Activated CD8-positive, alpha-beta T cell treated with anti-CD3 and anti-CD28 coated beads, Interleukin-2, amount 10 ng/mL, durations not matched to agents 7 days and 5 days (primary cell): ENCODE measurements around the gene GRAMD1B. TPM values are rescaled to one million over a fixed set of nuclear protein-coding genes. Genes with fewer than 3 reads are reported as not detected.

Source experiments
- ATAC-seq: fragments of 150-1000 bp; cut with Tn5 transposase; one replicate; pipeline ENCODE4 v1.10.0; 2021; ENCODE audit warnings: moderate library complexity
- CTCF ChIA-PET: fragments of 350-600 bp; sonication (Branson Sonifier 250); formaldehyde crosslinking; loops from one replicate; lab custom pipeline; 2021; ENCODE audit warnings: antibody characterized with exemption; lab: Charles Lee
- POLR2A ChIA-PET: fragments of 350-600 bp; sonication (Branson Sonifier 250); formaldehyde crosslinking; loops from one replicate; lab custom pipeline; 2021; ENCODE audit warnings: antibody characterized with exemption; lab: Charles Lee
- DNase-seq: peaks from one replicate; pipeline ENCODE4 v3.0.0-alpha.2; 2020
- H3K27ac Mint-ChIP-seq: one replicate; pipeline ENCODE4 v1.8.0; 2021; ENCODE audit warnings: mild to moderate bottlenecking, mixed read lengths
- H3K27me3 Mint-ChIP-seq: one replicate; pipeline ENCODE4 v1.8.0; 2021; ENCODE audit warnings: low read depth, mixed read lengths
- H3K36me3 Mint-ChIP-seq: one replicate; pipeline ENCODE4 v1.8.0; 2021; ENCODE audit warnings: low read depth, mixed read lengths
- H3K4me1 Mint-ChIP-seq: one replicate; pipeline ENCODE4 v1.8.0; 2021; ENCODE audit warnings: low read depth, mixed read lengths
- H3K4me3 Mint-ChIP-seq: one replicate; pipeline ENCODE4 v1.8.0; 2021; ENCODE audit warnings: mild to moderate bottlenecking, mixed read lengths
- H3K9me3 Mint-ChIP-seq: one replicate; pipeline ENCODE4 v1.8.0; 2022; ENCODE audit warnings: mixed read lengths; ENCODE audit not compliant: insufficient read depth
- total RNA-seq, 2 experiments: library from RNA; stranded (reverse); gene quantifications; one replicate each; pipeline ENCODE4 v1.2.3, GENCODE V29; 2021

The GRAMD1B gene
- total RNA-seq, 2 experiments from 2014 or later: 22.8 to 26.0 TPM

- no peaks in the 10 kb centered on the region for H3K9me3 Mint-ChIP-seq
- H3K4me3 Mint-ChIP-seq: no peak overlapping the region
- H3K27me3 Mint-ChIP-seq: no peaks in the 10 kb centered on the region
- CTCF ChIA-PET: interaction anchor here (1.1 kb wide), 1 partner anchor 21 kb away, joined by 3 read pairs; no protein-coding TSS in a partner anchor
- no peaks in the 10 kb centered on the region for H3K4me1 Mint-ChIP-seq
- POLR2A ChIA-PET: no interaction called here
- ATAC-seq (no peak), DNase-seq (no peak)
- no peak overlapping the region for H3K27ac Mint-ChIP-seq
- H3K36me3 Mint-ChIP-seq: peaks cover 43% of the 10 kb centered on the region
Observed at GRCh38 chr11:123601136-123601535, 171.1 kb downstream of the GRAMD1B start.

- Mint-ChIP-seq H3K36me3 (peaks cover 42% of the 10 kb centered on the region), H3K27me3 (no peaks in the 10 kb centered on the region), H3K9me3 (no peaks in the 10 kb centered on the region), H3K4me1 (no peaks in the 10 kb centered on the region), H3K4me3 (no peak overlapping the region), H3K27ac (no peak overlapping the region)
- CTCF ChIA-PET: interaction anchor here (1.1 kb wide), 1 partner anchor 22 kb away, joined by 3 read pairs; no protein-coding TSS in a partner anchor
- ATAC-seq (no peak), DNase-seq (no peak)
- POLR2A ChIA-PET: no interaction called here
Observed at GRCh38 chr11:123601743-123602142, 171.7 kb downstream of the GRAMD1B start.

GRCh38 chr11:123603666-123604065 lies 173.6 kb downstream of the GRAMD1B start:
- no peak overlapping the region for H3K27ac Mint-ChIP-seq

GRCh38 chr11:123607781-123608180 lies 177.7 kb downstream of the GRAMD1B start:
- Mint-ChIP-seq H3K27ac (no peak overlapping the region), H3K27me3 (no peaks in the 10 kb centered on the region), H3K4me1 (no peaks in the 10 kb centered on the region), H3K4me3 (no peak overlapping the region), H3K36me3 (peaks cover 29% of the 10 kb centered on the region), H3K9me3 (no peaks in the 10 kb centered on the region)
- ATAC-seq (no peak), DNase-seq (no peak)
- ChIA-PET POLR2A (no interaction called here), CTCF (no interaction called here)

More at GRCh38 chr11:123603666-123604065, 173.6 kb downstream of the GRAMD1B start:
- no peak overlapping the region for H3K4me3 Mint-ChIP-seq
- no peaks in the 10 kb centered on the region for H3K27me3 Mint-ChIP-seq
- no peaks in the 10 kb centered on the region for H3K9me3 Mint-ChIP-seq
- H3K4me1 Mint-ChIP-seq: no peaks in the 10 kb centered on the region
- CTCF ChIA-PET: interaction anchor here (1.4 kb wide), 1 partner anchor 23 kb away, joined by 4 read pairs; no protein-coding TSS in a partner anchor
- DNase-seq (no peak), ATAC-seq (no peak)
- POLR2A ChIA-PET: interaction anchor here (0.7 kb wide), 1 partner anchor 82 kb away, joined by 3 read pairs; no protein-coding TSS in a partner anchor
- H3K36me3 Mint-ChIP-seq: peaks cover 45% of the 10 kb centered on the region

GRCh38 chr11:123608371-123608770 lies 178.3 kb downstream of the GRAMD1B start:
- peaks cover 28% of the 10 kb centered on the region for H3K36me3 Mint-ChIP-seq
- CTCF ChIA-PET: no interaction called here
- POLR2A ChIA-PET: no interaction called here
- no peak overlapping the region for H3K4me3 Mint-ChIP-seq
- no peaks in the 10 kb centered on the region for H3K9me3 Mint-ChIP-seq
- H3K27ac Mint-ChIP-seq: no peak overlapping the region
- no peaks in the 10 kb centered on the region for H3K4me1 Mint-ChIP-seq
- no peaks in the 10 kb centered on the region for H3K27me3 Mint-ChIP-seq
- no peak for ATAC-seq
- no peak for DNase-seq

GRCh38 chr11:123608945-123609344 lies 178.9 kb downstream of the GRAMD1B start:
- ATAC-seq (no peak), DNase-seq (no peak)
- no peak overlapping the region for H3K27ac Mint-ChIP-seq
- no peak overlapping the region for H3K4me3 Mint-ChIP-seq
- peaks cover 24% of the 10 kb centered on the region for H3K36me3 Mint-ChIP-seq
- ChIA-PET CTCF (no interaction called here), POLR2A (no interaction called here)
- no peaks in the 10 kb centered on the region for H3K9me3 Mint-ChIP-seq
- no peaks in the 10 kb centered on the region for H3K27me3 Mint-ChIP-seq
- H3K4me1 Mint-ChIP-seq: no peaks in the 10 kb centered on the region

GRCh38 chr11:123611698-123612097 lies 181.6 kb downstream of the GRAMD1B start:
- Mint-ChIP-seq H3K9me3 (no peaks in the 10 kb centered on the region), H3K27me3 (no peaks in the 10 kb centered on the region), H3K4me3 (no peak overlapping the region), H3K27ac (no peak overlapping the region), H3K36me3 (peaks cover 21% of the 10 kb centered on the region), H3K4me1 (no peaks in the 10 kb centered on the region)
- ATAC-seq: no peak
- DNase-seq: no peak
- CTCF ChIA-PET: no interaction called here
- POLR2A ChIA-PET: no interaction called here

GRCh38 chr11:123616505-123617198 lies 186.6 kb downstream of the GRAMD1B start:
- ChIA-PET POLR2A (no interaction called here), CTCF (no interaction called here)
- ATAC-seq (no peak), DNase-seq (no peak)
- H3K9me3 Mint-ChIP-seq: no peaks in the 10 kb centered on the region
- no peak overlapping the region for H3K4me3 Mint-ChIP-seq
- H3K27ac Mint-ChIP-seq: no peak overlapping the region
- no peaks in the 10 kb centered on the region for H3K27me3 Mint-ChIP-seq
- no peaks in the 10 kb centered on the region for H3K4me1 Mint-ChIP-seq
- peaks cover 35% of the 10 kb centered on the region for H3K36me3 Mint-ChIP-seq

- ATAC-seq (no peak), DNase-seq (no peak)
- no peaks in the 10 kb centered on the region for H3K27me3 Mint-ChIP-seq
- H3K27ac Mint-ChIP-seq: no peak overlapping the region
- no peak overlapping the region for H3K4me3 Mint-ChIP-seq
- CTCF ChIA-PET: no interaction called here
- H3K9me3 Mint-ChIP-seq: no peaks in the 10 kb centered on the region
- POLR2A ChIA-PET: no interaction called here
- no peaks in the 10 kb centered on the region for H3K4me1 Mint-ChIP-seq
- H3K36me3 Mint-ChIP-seq: peaks cover 31% of the 10 kb centered on the region
Observed at GRCh38 chr11:123622576-123622975, 192.5 kb downstream of the GRAMD1B start.

GRCh38 chr11:123624974-123625373 lies 194.9 kb downstream of the GRAMD1B start:
- Mint-ChIP-seq H3K9me3 (no peaks in the 10 kb centered on the region), H3K4me1 (no peaks in the 10 kb centered on the region), H3K27ac (no peak overlapping the region), H3K27me3 (peaks cover 5% of the 10 kb centered on the region), H3K36me3 (peaks cover 13% of the 10 kb centered on the region), H3K4me3 (no peak overlapping the region)
- ChIA-PET CTCF (no interaction called here), POLR2A (no interaction called here)
- DNase-seq (no peak), ATAC-seq (no peak)

- Mint-ChIP-seq H3K9me3 (no peaks in the 10 kb centered on the region), H3K27me3 (peaks cover 23% of the 10 kb centered on the region), H3K36me3 (peaks cover 4% of the 10 kb centered on the region), H3K4me3 (no peak overlapping the region), H3K27ac (no peak overlapping the region), H3K4me1 (no peaks in the 10 kb centered on the region)
- POLR2A ChIA-PET: interaction anchor here (0.7 kb wide), 1 partner anchor 9 kb away, joined by 3 read pairs; no protein-coding TSS in a partner anchor
- DNase-seq (no peak), ATAC-seq (no peak)
- CTCF ChIA-PET: interaction anchor here (1.0 to 1.7 kb wide), 3 partner anchors 11 to 82 kb away, joined by 3 to 5 read pairs (median 4); no protein-coding TSS in a partner anchor
Observed at GRCh38 chr11:123628936-123629683, 199.0 kb downstream of the GRAMD1B start.

GRCh38 chr11:123630126-123630608 lies 200.1 kb downstream of the GRAMD1B start:
- peaks cover 2% of the 10 kb centered on the region for H3K36me3 Mint-ChIP-seq
- H3K27ac Mint-ChIP-seq: no peak overlapping the region
- ChIA-PET POLR2A (no interaction called here), CTCF (interaction anchor here (1.0 to 1.7 kb wide), 3 partner anchors 10 to 81 kb away, joined by 3 to 5 read pairs (median 4); no protein-coding TSS in a partner anchor)
- H3K4me1 Mint-ChIP-seq: no peaks in the 10 kb centered on the region
- H3K27me3 Mint-ChIP-seq: peaks cover 26% of the 10 kb centered on the region
- DNase-seq (no peak), ATAC-seq (no peak)
- H3K4me3 Mint-ChIP-seq: no peak overlapping the region
- no peaks in the 10 kb centered on the region for H3K9me3 Mint-ChIP-seq
